Nephron (organoid): ENCODE results near the gene PLA2R1.

ENCODE experiments used
- H3K27ac Mint-ChIP-seq, 3 experiments: 2 replicates each; pipeline ENCODE4 v1.8.0; 2020; ENCODE audit warnings: mixed read lengths in 3 of 3, mild to moderate bottlenecking in 2 of 3, moderate library complexity in 1 of 3
- H3K27me3 Mint-ChIP-seq: 2 replicates; pipeline ENCODE4 v1.8.0; 2021; ENCODE audit warnings: low read depth, mild to moderate bottlenecking, moderate library complexity, mixed read lengths
- H3K36me3 Mint-ChIP-seq: 2 replicates; pipeline ENCODE4 v1.8.0; 2020; ENCODE audit warnings: low read depth, mixed read lengths
- H3K4me1 Mint-ChIP-seq: 2 replicates; pipeline ENCODE4 v1.8.0; 2020; ENCODE audit warnings: mixed read lengths
- H3K4me3 Mint-ChIP-seq, 3 experiments: 2 replicates each; pipeline ENCODE4 v1.8.0; 2020; ENCODE audit warnings: mild to moderate bottlenecking in 3 of 3, mixed read lengths in 3 of 3, moderate library complexity in 2 of 3
- H3K9me3 Mint-ChIP-seq: 2 replicates; pipeline ENCODE4 v1.8.0; 2020; ENCODE audit warnings: mixed read lengths
- TF ChIP-seq, protein P1 (sequence below), 3 experiments: fragments of 200-600 bp; sonication (generic); IDR thresholded peaks; one replicate each; pipeline ENCODE4 v1.5.0; 2021; ENCODE audit warnings: antibody characterized with exemption in 3 of 3; ENCODE audit not compliant: unreplicated experiment in 3 of 3

PLA2R1 gene

GRCh38 chr2:159988412-159988970, 73.9 kb downstream of the PLA2R1 start:
- no peaks in the 10 kb centered on the region for H3K27me3 Mint-ChIP-seq
- no peak overlapping the region for H3K27ac Mint-ChIP-seq
- H3K4me1 Mint-ChIP-seq: peaks cover 6% of the 10 kb centered on the region
- TF ChIP-seq, protein P1, sequence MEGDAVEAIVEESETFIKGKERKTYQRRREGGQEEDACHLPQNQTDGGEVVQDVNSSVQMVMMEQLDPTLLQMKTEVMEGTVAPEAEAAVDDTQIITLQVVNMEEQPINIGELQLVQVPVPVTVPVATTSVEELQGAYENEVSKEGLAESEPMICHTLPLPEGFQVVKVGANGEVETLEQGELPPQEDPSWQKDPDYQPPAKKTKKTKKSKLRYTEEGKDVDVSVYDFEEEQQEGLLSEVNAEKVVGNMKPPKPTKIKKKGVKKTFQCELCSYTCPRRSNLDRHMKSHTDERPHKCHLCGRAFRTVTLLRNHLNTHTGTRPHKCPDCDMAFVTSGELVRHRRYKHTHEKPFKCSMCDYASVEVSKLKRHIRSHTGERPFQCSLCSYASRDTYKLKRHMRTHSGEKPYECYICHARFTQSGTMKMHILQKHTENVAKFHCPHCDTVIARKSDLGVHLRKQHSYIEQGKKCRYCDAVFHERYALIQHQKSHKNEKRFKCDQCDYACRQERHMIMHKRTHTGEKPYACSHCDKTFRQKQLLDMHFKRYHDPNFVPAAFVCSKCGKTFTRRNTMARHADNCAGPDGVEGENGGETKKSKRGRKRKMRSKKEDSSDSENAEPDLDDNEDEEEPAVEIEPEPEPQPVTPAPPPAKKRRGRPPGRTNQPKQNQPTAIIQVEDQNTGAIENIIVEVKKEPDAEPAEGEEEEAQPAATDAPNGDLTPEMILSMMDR (IDR thresholded peaks at IDR 0.05; ENCODE audit: unreplicated experiment in 3 of 3): no peak
- no peaks in the 10 kb centered on the region for H3K9me3 Mint-ChIP-seq
- no peak overlapping the region for H3K4me3 Mint-ChIP-seq
- H3K36me3 Mint-ChIP-seq: peaks cover 7% of the 10 kb centered on the region

DNA sequence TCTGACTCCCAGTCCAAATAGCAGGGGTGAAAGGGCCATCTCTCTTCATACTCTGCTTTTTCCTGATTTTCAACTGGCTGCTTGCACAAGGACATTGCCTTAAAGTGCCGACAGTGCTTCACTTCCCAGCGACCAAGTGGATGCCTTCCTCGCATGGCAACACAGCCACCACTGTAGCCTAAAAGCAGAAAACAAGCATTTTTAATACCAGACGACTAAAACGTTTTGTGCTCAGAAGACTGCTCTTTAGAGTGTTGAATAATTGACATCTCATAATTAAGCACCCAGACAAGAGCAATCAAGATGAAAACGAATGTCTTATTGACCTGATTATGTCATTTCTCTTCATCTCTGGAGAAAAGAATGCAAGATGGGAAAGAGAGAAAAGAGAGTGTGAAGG, 75.2 kb downstream of the PLA2R1 start:
- no peaks in the 10 kb centered on the region for H3K27me3 Mint-ChIP-seq
- no peaks in the 10 kb centered on the region for H3K9me3 Mint-ChIP-seq
- TF ChIP-seq, protein P1 (IDR thresholded peaks at IDR 0.05; ENCODE audit: unreplicated experiment in 3 of 3): no peak
- H3K4me1 Mint-ChIP-seq: peaks cover 18% of the 10 kb centered on the region
- no peak overlapping the region for H3K4me3 Mint-ChIP-seq
- no peak overlapping the region for H3K27ac Mint-ChIP-seq
- peaks cover 7% of the 10 kb centered on the region for H3K36me3 Mint-ChIP-seq

- H3K27ac Mint-ChIP-seq: no peak overlapping the region
- peaks cover 7% of the 10 kb centered on the region for H3K36me3 Mint-ChIP-seq
- peaks cover 23% of the 10 kb centered on the region for H3K4me1 Mint-ChIP-seq
- H3K4me3 Mint-ChIP-seq: no peak overlapping the region
- TF ChIP-seq, protein P1 (IDR thresholded peaks at IDR 0.05; ENCODE audit: unreplicated experiment in 3 of 3): no peak
- H3K9me3 Mint-ChIP-seq: no peaks in the 10 kb centered on the region
- H3K27me3 Mint-ChIP-seq: no peaks in the 10 kb centered on the region
Observed at GRCh38 chr2:159985656-159986055, 76.8 kb downstream of the PLA2R1 start.

DNA sequence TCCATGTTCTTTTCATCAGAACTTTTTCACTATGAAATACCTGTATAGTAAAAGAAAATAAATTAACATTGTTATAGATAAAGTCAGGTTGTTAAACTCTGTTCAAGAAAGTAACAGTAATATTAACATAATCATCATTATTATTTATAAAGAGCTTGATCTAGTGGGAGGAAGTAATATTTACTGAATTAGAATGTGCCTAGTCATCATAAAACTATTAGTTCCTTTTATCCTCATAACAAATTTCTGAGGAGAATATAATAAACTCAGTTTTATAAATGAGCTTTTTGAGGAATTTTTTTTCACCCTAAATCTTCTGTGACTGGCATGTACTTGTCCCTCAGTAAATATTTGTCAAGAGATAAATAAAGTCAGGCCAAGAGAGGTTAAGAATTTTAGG, 78.4 kb downstream of the PLA2R1 start:
- H3K9me3 Mint-ChIP-seq: no peaks in the 10 kb centered on the region
- H3K27ac Mint-ChIP-seq: no peak overlapping the region
- peaks cover 7% of the 10 kb centered on the region for H3K36me3 Mint-ChIP-seq
- H3K4me3 Mint-ChIP-seq: no peak overlapping the region
- no peaks in the 10 kb centered on the region for H3K27me3 Mint-ChIP-seq
- peaks cover 23% of the 10 kb centered on the region for H3K4me1 Mint-ChIP-seq
- TF ChIP-seq, protein P1 (IDR thresholded peaks at IDR 0.05; ENCODE audit: unreplicated experiment in 3 of 3): no peak

GRCh38 chr2:159982842-159983785, 79.3 kb downstream of the PLA2R1 start:
- H3K36me3 Mint-ChIP-seq: peaks cover 9% of the 10 kb centered on the region
- H3K9me3 Mint-ChIP-seq: no peaks in the 10 kb centered on the region
- TF ChIP-seq, protein P1 (IDR thresholded peaks at IDR 0.05; ENCODE audit: unreplicated experiment in 3 of 3): no peak
- no peaks in the 10 kb centered on the region for H3K27me3 Mint-ChIP-seq
- peak overlapping the region; percentile 81 to 86 (median 81) for H3K27ac Mint-ChIP-seq
- no peak overlapping the region for H3K4me3 Mint-ChIP-seq
- peaks cover 23% of the 10 kb centered on the region for H3K4me1 Mint-ChIP-seq
